ENCODE measurements around the gene QKI. TPM values are rescaled to one million over a fixed set of nuclear protein-coding genes. Genes with fewer than 3 reads are reported as not detected.

Gene QKI
- polyA plus RNA-seq, 3 donors = 228 to 255 (median 244) TPM

GRCh38 chr6:163390770-163391169 is 23.7 kb upstream of the QKI start:
- DNase-seq (ENCODE audit: low read depth in 3 of 3, low spot score in 2 of 3) = no peak

GRCh38 chr6:163391985-163392384 is 22.5 kb upstream of the QKI start:
- no peak for DNase-seq (ENCODE audit: low read depth in 3 of 3, low spot score in 2 of 3)

GRCh38 chr6:163392533-163392932 is 22.0 kb upstream of the QKI start:
- DNase-seq (ENCODE audit: low read depth in 3 of 3, low spot score in 2 of 3) = no peak

- DNase-seq (ENCODE audit: low read depth in 3 of 3, low spot score in 2 of 3) = no peak
These were observed 20.6 kb upstream of the QKI start for GRCh38 chr6:163393923-163394322.

- DNase-seq (ENCODE audit: low read depth in 3 of 3, low spot score in 2 of 3) = no peak
These were observed 19.9 kb upstream of the QKI start for GRCh38 chr6:163394659-163395058.

- no peak for DNase-seq (ENCODE audit: low read depth in 3 of 3, low spot score in 2 of 3)
These were observed 19.2 kb upstream of the QKI start for GRCh38 chr6:163395122-163395830.

GRCh38 chr6:163395831-163396185 is 18.7 kb upstream of the QKI start:
- no peak for DNase-seq (ENCODE audit: low read depth in 3 of 3, low spot score in 2 of 3)

DNA sequence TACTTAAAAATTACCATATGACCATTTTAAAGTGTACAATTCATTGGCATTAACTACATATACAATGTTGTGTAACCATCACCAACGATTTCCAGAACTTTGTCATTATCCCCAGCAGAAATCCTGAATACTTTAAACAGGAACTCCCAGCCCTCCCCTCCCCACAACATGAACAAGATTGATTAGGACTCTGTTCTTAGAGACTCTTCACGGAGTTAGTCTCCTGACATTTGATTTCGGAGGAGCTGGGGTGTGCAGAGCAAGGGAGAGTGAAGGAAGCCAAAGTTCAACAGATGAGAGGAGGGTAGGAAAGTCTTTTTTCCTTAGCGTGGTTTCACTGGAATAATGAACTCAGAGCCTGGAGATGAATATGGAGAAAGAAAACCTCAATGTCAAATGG is 17.2 kb upstream of the QKI start:
- DNase-seq (ENCODE audit: low read depth in 3 of 3, low spot score in 2 of 3) = no peak

DNA sequence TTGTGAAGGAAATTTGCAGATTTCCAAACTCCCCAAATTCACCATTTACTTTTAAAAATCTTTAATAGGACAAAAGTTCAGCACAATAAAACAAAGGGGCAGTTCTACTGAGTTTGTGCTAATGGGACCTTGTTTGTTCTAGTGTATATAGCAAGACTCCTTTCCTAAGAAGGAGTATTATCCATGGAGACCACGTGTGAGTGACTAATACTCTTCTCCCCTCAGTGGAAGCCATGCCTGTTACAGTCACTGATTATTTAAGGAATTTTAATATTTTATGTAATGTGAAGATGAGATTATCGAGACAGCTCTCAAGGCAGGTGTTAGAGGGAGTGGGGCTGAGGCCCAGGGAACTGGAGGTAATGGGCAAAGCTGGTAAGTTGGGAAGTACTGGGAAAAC is 16.4 kb upstream of the QKI start:
- no peak for DNase-seq (ENCODE audit: low read depth in 3 of 3, low spot score in 2 of 3)

DNA sequence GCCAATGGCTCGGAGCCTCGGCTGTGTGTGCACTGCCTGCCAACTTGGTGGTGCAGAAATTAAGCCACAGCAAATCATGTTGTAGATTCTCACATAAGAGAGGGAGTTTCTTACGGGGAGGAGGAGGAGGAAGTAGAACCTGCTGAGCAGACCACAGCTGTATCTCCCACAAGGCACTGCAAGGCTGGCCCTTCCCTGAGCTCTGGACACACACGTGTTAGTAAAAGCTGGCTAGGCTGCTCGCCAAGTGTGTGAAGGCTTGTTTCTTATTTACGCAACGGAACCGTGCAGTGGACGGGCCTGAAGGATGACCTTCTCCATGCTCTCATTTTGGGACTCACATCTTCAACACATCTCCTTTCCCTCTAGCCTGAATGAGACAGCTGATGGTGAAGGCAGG is 15.7 kb upstream of the QKI start:
- DNase-seq (ENCODE audit: low read depth in 3 of 3, low spot score in 2 of 3) = no peak

- no peak for DNase-seq (ENCODE audit: low read depth in 3 of 3, low spot score in 2 of 3)
These were observed 14.0 kb upstream of the QKI start for GRCh38 chr6:163400509-163400908.

GRCh38 chr6:163401039-163401885 is 13.3 kb upstream of the QKI start:
- DNase-seq (ENCODE audit: low read depth in 3 of 3, low spot score in 2 of 3) = no peak

DNA sequence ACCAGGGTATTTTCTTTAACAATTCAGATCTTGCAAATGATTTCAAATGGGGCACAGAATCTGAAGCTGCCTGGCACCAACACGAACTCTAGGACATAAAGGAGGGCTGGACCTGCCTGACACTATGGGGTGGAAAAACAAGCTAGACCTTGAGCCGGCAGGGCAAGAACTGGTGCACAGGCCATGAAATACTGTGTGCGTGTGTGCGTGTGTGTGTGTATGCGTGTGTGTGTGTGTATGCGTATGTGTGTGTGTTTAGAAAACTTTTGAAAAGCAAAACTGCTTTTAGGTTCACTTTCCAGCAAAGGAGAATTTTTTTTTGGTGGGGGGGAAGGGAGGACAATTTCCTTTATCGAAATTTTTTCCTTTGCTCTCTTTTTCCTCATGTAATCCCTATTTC is 11.9 kb upstream of the QKI start:
- no peak for DNase-seq (ENCODE audit: low read depth in 3 of 3, low spot score in 2 of 3)

DNA sequence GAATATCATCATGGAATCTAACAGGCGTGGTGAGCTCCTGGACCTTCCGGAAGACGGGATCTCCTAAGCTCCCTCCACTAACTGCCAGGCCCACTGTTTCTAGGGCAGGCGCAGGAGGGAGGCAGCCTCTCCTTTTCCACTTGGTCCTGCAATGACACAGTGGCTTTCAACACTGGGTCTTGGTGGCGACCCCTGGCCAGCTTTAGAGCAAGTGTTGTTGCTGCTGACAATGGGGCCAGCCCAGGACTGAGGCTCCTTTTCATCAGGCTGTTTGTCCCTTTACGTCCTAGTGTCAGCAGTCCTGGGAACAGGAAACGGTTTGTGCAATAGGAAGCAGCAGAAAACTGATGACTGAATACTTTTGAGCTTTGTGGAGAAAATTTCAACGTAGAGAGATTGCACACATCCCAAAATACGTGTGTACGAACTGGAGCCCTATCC is 9.7 kb upstream of the QKI start:
- no peak for DNase-seq (ENCODE audit: low read depth in 3 of 3, low spot score in 2 of 3)

DNA sequence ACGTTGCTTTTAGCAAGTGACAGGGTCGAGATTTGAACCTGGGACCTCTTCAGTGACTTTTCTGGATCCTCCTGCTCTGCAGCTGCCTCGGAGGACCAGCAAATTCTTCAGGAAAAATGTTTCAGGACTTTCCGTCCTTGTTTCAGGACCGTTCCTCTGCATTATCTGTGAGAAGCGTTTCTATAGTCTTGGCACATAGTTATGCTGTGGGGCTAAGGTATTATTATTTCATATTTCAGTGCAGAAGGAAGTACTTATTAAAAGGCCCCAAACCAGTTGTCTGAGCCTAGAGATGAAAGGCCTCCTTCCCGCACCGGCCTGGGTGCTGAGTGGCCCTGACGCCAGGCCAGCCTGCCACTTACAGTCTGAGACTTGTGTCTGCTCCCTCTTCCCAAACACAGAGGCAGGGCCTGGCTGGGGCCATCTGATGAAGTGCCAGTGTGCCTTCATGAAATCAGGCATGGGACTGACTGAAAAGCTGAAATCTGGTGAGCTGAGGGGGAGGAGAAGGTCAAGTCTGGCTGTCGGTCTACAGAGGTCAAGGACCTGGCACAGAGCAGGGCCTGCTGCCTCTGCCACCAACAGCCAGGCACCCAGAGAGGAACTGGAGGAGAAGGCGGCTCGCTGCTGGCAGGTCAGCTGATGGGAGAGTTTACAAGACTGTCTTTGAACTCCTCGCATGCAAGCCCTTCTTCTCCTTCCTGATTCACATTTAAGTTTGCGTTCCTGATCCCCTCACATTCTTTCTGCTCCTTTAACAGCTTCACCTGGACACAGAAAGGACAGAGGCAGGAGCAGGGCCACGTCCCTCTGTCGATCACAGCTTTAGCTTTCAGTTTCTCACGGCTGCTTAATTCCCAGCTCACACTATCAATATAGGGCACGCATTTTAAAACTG is 8.9 kb upstream of the QKI start:
- no peak for DNase-seq (ENCODE audit: low read depth in 3 of 3, low spot score in 2 of 3)

GRCh38 chr6:163406366-163406765 is 8.2 kb upstream of the QKI start:
- no peak for DNase-seq (ENCODE audit: low read depth in 3 of 3, low spot score in 2 of 3)

- DNase-seq (ENCODE audit: low read depth in 3 of 3, low spot score in 2 of 3) = no peak
These were observed 7.7 kb upstream of the QKI start for GRCh38 chr6:163406830-163407229.

- DNase-seq (ENCODE audit: low read depth in 3 of 3, low spot score in 2 of 3) = no peak
These were observed 6.0 kb upstream of the QKI start for GRCh38 chr6:163408352-163408991.

DNA sequence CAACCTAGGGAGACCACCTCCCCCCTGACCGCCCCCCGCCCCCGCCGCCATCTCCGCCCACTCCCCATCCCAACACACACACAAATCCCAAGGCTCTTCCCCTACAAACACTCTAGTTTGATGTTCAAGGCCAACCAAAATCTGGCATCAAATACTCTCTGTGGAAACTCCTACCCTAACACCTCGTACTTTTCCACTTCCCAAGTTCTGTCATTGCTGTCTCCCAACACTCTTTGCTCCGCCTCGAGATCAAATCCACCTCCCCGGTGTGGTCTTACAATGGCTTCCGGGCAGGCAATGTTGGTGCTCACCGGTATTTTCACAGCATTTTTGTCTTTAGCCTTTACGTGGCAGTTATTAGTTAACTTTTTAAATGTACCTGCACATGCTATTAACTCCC is 4.8 kb upstream of the QKI start:
- no peak for DNase-seq (ENCODE audit: low read depth in 3 of 3, low spot score in 2 of 3)

GRCh38 chr6:163412341-163412740 is 2.2 kb upstream of the QKI start:
- no peak for DNase-seq (ENCODE audit: low read depth in 3 of 3, low spot score in 2 of 3)
